NCI-H187 treated with DMSO at 0.1 percent for 48 hours (cell line): Measurements from ENCODE around the gene ACSS1.
"Not testable (repeated sequence)": the region's sequence is repeated elsewhere in the genome, so short reads cannot be mapped to it uniquely, and the experiment has no call there.

ENCODE experiments used
- DNase-seq: peaks from one replicate; lab custom pipeline; 2025; lab: John Stamatoyannopoulos, UW

Gene ACSS1

DNA sequence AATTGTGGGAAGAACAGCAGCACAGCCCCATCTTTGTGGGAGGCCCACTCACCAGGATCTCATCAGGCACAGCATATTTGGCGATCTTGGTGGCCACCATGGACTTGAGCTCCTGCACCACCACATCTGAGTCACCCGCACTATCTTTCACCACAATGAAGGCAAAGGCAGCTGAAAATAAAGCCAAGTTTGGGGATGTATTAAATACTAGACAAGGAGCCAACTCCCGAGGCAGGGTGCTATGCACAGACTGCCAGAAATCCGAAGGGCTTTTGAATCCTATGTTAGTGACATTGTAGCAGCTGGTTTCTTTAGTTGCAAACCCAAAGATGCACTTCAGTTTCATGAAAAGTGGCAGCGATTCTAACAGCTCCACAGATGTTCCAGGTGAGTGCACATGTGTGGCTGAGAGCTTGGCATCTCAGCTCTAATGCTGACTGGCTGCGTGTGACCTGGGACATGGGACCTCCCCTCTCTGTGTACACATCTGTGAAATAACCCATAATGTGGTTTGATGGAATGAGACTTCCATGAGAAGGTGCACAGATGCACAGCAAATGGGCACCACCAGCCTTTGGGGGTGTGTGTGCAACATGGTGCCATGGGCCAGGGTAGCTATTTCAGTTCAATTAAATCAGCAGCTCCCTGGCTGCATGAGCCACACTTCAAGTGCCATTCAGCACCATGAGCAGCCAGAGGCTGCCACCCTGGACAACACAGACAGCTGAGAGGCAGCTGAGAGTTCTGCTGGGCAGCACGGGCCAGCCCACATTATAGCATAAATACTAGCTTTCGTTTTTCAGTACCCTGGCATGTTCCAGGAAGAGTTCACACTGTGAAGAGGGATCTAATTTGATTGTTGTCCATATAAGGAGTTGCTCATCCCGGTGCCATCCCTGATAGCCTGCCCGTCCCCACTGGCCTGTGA is 48.5 kb downstream of the ACSS1 start:
- DNase-seq, result no peak

DNA sequence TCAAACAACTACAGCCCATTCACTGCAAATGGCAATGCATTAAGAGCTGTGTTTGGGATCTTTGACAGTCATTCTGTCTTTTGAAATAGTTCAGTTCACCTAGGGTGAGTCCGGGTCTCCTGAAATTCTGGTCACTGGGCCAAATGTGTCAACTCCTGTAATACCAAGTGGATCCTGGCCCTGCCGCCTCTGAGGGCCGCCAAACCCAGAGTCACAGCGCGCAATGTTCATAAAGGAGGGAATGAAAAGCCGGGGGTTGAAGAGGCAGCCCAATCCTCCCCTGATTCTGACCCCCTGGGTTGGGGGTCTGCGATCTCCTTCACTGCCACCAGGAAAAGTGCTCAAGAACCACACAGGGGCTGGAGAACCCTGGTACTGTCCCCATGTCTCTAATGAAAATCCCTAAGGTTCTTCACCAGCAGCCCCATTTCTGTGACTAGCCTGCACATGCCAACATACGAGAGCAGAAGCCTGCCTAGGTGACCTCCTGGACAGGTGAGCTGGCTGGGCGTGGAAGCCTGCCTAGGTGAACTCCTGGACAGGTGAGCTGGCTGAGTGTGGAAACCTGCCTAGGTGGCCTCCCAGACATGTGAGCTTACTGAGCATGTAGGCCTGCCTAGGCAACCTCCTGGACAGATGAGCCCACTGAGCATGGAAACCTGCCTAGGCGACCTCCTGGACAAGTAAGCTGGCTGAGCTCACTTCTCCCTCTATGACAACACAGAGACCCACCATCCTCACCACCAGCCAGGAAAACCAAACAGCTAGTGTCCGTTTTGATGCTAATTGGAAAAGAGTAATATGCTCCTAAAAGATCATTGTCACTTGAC is 49.3 kb downstream of the ACSS1 start:
- no peak for DNase-seq

DNA sequence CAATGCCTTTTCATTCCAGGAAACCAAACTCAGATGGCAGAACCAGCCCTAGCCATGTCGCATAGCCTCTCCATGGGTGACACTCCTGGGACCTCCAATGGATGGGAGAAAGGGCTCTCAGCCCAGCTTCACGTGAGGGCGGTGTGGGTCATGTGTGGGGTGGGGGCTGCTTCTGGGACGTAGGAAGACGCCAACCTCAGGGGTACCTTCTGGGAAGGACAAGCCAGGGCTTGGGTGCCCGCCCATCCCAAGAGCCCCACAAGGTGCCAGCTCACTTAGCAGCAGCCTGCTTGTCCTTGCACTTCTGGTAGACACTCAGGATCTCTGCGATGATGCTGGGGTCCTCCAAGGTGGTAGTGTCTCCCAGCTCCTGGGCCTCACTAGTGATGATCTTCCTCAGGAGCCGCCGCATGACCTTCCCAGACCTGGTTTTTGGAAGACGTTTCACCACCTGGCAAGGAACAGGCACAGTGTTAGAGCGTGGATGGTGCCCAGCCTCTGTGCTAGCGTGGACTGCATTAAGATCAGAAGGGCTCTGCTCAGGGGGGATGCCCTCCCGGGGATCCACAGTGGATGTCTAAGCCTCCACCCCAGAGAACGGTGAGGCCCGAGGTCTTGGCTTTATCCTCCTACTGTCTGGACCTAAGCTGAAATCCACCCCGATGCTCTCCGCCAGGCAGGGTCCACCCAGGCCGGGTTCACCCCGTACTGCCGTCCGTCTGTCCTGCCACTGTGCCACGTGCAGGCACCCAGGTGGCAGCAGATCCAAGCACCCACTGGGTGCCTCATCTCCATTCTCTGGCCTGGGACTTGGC is 50.2 kb downstream of the ACSS1 start:
- no peak for DNase-seq

- DNase-seq, result no peak
Observed at GRCh38 chr20:25006431-25007167, 51.3 kb downstream of the ACSS1 start.

- DNase-seq, result no peak
Observed at GRCh38 chr20:25005661-25006060, 52.3 kb downstream of the ACSS1 start.

DNA sequence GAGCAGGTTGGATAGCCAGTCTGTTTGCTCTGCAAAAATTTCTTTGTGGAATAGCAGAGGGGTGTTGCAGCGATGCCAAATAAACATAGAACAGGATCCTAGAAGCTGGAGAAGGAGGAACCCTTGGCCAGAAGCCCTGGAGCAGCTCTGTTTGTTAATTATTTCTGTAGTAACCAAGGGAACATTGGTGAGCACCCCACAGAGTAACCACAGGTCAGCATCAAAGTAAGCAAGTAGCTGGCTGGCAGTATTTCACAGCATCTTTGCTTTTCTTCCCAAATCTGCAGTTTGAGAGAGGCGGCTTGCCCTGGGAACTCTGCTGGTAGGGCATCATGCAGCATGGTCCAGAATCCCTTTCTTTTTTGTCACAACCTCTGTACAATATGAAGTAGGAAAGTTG is 52.7 kb downstream of the ACSS1 start:
- no peak for DNase-seq

DNA sequence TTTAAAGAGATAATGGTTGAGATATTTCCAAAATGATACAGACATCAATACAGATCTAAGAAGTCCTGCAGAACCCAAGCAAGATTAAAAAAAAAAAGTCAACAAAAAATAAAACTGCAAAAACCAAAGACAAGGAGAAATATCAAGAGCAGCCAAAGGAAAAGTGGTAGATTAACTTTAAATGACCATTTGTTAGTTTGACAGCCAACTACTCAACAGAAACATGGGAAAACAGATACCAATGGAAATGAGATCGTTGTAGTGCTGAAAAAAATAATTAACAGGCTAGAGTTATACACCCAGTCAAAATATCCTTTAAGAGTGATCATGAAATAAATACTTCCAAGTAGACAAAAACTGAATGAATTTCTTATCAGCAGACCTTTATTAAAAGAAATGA is 54.9 kb downstream of the ACSS1 start:
- no peak for DNase-seq

DNA sequence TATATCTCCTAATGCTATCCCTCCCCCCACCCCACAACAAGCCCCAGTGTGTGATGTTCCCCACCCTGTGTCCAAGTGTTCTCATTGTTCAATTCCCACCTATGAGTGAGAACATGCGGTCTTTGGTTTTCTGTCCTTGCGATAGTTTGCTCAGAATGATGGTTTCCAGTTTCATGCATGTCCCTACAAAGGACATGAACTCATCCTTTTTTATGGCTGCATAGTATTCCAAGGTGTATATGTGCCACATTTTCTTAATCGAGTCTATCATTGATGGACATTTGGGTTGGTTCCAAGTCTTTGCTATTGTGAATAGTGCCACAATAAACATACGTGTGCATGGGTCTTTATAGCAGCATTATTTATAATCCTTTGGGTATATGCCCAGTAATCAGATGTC is 56.6 kb downstream of the ACSS1 start:
- DNase-seq, result not testable (repeated sequence)

DNA sequence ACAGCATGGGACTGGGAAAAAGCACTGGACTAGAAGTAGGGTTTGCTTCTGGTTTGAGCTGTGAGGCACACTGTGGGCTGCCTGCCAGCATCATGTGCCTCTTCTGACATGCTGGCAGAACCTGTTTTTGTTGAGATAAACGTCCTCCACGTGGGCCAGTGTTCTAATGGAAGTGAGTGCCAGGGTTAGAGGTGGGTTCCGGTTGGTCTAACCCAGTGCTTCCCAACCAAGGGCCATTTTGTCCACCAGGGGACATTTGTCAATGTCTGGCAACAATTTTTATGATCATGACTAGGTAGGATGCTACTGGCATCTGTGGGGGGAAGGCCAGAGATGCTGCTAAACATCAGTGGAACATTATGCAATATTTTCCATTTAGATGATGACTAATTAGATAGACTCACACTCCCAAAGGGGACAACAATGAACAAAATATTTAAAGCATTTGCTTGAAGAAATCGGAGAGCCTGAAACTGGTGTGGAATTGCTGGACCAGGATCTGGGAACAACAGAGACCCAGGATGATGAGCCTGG is 57.6 kb downstream of the ACSS1 start:
- no peak for DNase-seq

- no peak for DNase-seq
Observed at GRCh38 chr20:24999568-24999967, 58.4 kb downstream of the ACSS1 start.

GRCh38 chr20:24998631-24999445 is 59.1 kb downstream of the ACSS1 start:
- no peak for DNase-seq

DNA sequence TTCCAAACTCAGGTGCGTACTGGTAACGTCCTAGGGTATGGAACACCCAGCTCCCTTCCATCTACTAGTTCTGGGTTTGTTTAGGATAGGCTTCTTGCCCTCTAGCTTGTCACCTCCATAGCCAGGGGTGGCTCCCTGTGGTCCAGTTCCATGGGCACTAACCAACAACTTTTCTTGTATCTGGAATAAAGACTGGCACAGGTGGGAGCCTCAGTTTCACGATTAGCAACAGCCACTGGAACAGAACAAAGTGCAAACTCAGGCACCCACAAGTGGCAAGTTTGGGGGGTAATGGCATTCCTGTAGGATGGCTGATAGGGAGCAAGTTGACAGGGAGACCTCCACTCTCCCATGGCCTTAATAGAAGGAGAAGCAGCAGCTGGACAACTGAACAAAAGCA is 59.8 kb downstream of the ACSS1 start:
- no peak for DNase-seq

DNA sequence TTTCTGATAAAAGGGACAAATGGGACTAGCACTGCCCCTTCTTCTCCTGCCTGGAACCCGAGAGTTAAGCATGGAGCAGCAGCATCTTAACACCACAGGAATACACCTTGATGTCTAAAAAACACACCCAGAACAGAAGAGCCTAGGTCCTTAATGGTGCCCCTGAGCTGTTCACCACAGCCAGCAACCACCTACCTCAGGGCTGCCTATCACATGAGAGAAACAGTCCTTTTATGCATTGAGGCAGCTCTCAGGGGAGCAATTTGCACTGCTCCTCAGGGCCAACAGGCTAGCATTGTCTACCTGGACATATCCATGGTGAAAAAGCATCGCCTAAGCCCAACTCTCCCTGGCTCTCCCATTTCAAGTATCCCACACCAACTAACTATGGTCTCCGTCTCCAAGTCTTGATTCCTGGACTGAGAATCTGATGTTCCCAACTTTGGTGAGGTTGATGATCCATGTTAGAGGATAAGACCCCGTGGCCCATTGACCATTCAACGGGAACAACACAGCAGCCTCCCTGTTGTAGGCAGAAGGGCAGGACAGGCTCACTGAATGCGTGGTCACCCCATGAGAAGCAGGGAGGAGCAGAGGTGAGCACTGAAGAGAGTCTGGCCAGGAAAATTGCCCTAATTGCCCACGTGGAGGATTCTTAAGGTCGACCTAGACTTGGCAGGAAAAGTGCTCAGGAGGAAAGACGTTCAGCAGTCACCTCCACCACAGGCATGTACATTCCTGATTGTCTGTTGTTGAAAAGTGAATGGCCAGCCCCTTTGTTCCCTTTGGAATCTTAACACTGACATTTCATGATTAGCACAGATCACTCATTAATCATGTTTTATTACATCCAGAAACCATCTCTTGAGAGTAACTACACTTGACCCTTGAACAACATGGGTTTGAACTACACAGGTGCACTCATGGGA is 61.2 kb downstream of the ACSS1 start:
- DNase-seq, result no peak

GRCh38 chr20:24995741-24996448 is 62.0 kb downstream of the ACSS1 start:
- DNase-seq, result no peak

- no peak for DNase-seq
Observed at GRCh38 chr20:24994470-24995368, 63.2 kb downstream of the ACSS1 start.

GRCh38 chr20:24994186-24994465 is 63.8 kb downstream of the ACSS1 start:
- no peak for DNase-seq

GRCh38 chr20:24993337-24994185 is 64.4 kb downstream of the ACSS1 start:
- DNase-seq, result no peak
